GM10266 (cell line): ENCODE results near the gene ANO9.

ENCODE experiments used
- DNase-seq: peaks from one replicate; pipeline ENCODE4 v3.0.0; 2012; ENCODE audit errors: extremely low spot score
- CTCF ChIP-seq: IDR thresholded peaks from 2 replicates; pipeline ENCODE4 v1.5.1; 2012; ENCODE audit warnings: mild to moderate bottlenecking, low read depth; ENCODE audit not compliant: control insufficient read depth, insufficient read depth; ENCODE audit errors: missing control alignments

The ANO9 gene

GRCh38 chr11:451738-452137, 9.9 kb upstream of the ANO9 start:
- no peak for DNase-seq

GRCh38 chr11:450809-451451, 9.1 kb upstream of the ANO9 start:
- TF ChIP-seq CTCF: peak; percentile 35
- peak; percentile 60 for DNase-seq

More at GRCh38 chr11:451738-452137, 9.9 kb upstream of the ANO9 start:
- TF ChIP-seq CTCF: no peak

- TF ChIP-seq CTCF: no peak
- peak; percentile 97 for DNase-seq
Observed at GRCh38 chr11:449889-450808, 8.3 kb upstream of the ANO9 start, which contains the start of gene PTDSS2. Gene PTDSS2, plus strand, starts transcription at chr11:450279. Its CDS starts 177 bp downstream, at chr11:450456.

- DNase-seq: peak; percentile 99
- TF ChIP-seq CTCF: peak; percentile 87
Observed at GRCh38 chr11:447923-448731, 6.3 kb upstream of the ANO9 start.

GRCh38 chr11:446891-447290, 5.1 kb upstream of the ANO9 start:
- no peak for TF ChIP-seq CTCF
- DNase-seq: no peak

- DNase-seq: no peak
- no peak for TF ChIP-seq CTCF
Observed at GRCh38 chr11:445765-446588, 4.2 kb upstream of the ANO9 start.
